DND-41 (cell line): ENCODE data around the gene MEAK7.

Experiments
- ATAC-seq: fragments of 200-7000 bp; cut with Tn5 transposase; 3 replicates; pipeline ENCODE4 v1.9.1; 2021; ENCODE audit warnings: low read depth; ENCODE audit not compliant: insufficient read depth
- DNase-seq: peaks from one replicate; pipeline ENCODE4 v3.0.0-alpha.2; 2020
- H2AFZ ChIP-seq: 2 replicates; pipeline ENCODE4 v1.6.0; 2012; ENCODE audit warnings: low read depth, low read length
- H3K27ac ChIP-seq: 2 replicates; pipeline ENCODE4 v1.5.1; 2012; ENCODE audit warnings: low read length, inconsistent platforms
- H3K27me3 ChIP-seq: fragments of 200-600 bp; sonication (generic); 2 replicates; pipeline ENCODE4 v1.6.0; 2012; ENCODE audit warnings: low read length, mild to moderate bottlenecking, inconsistent platforms; ENCODE audit not compliant: insufficient read depth, poor library complexity
- H3K36me3 ChIP-seq: 2 replicates; pipeline ENCODE4 v1.5.1; 2012; ENCODE audit warnings: low read length, inconsistent platforms; ENCODE audit not compliant: insufficient read depth
- H3K4me1 ChIP-seq: 2 replicates; pipeline ENCODE4 v1.5.1; 2012; ENCODE audit warnings: mild to moderate bottlenecking, low read length; ENCODE audit not compliant: insufficient read depth
- H3K4me2 ChIP-seq: 2 replicates; pipeline ENCODE4 v1.6.0; 2012; ENCODE audit warnings: mild to moderate bottlenecking, moderate library complexity, low read length, inconsistent platforms; ENCODE audit not compliant: insufficient read depth
- H3K4me3 ChIP-seq, 2 experiments: fragments of 200-600 bp in 1 of 2; shearing (Covaris generic) in 1 of 2; 2 replicates each; pipeline ENCODE4 v1.5.1; 2012 to 2016; ENCODE audit warnings: inconsistent platforms in 2 of 2, low read length in 2 of 2, mild to moderate bottlenecking in 2 of 2, low read depth in 1 of 2, moderate library complexity in 1 of 2
- H3K79me2 ChIP-seq: 2 replicates; pipeline ENCODE4 v1.6.0; 2012; ENCODE audit warnings: low read length, inconsistent platforms; ENCODE audit not compliant: insufficient read depth
- H3K9ac ChIP-seq: 2 replicates; pipeline ENCODE4 v1.6.0; 2012; ENCODE audit warnings: low read depth, mild to moderate bottlenecking, inconsistent platforms, low read length, moderate library complexity
- H3K9me3 ChIP-seq: 2 replicates; pipeline ENCODE4 v1.5.1; 2012; ENCODE audit warnings: low read length, moderate library complexity, mild to moderate bottlenecking, inconsistent platforms; ENCODE audit not compliant: insufficient read depth, severe bottlenecking
- H4K20me1 ChIP-seq: 2 replicates; pipeline ENCODE4 v1.6.0; 2012; ENCODE audit warnings: low read length; ENCODE audit not compliant: insufficient read depth
- CTCF ChIP-seq: IDR thresholded peaks from 2 replicates; pipeline ENCODE4 v1.5.1; 2012; ENCODE audit warnings: borderline replicate concordance, low read length, moderate library complexity, mild to moderate bottlenecking; ENCODE audit not compliant: poor library complexity, severe bottlenecking; ENCODE audit errors: extremely low read depth
- EZH2 ChIP-seq: IDR thresholded peaks from 3 replicates; pipeline ENCODE4 v1.6.1; 2012; ENCODE audit warnings: borderline replicate concordance, low read depth, mild to moderate bottlenecking, moderate library complexity, low read length, inconsistent platforms; ENCODE audit not compliant: severe bottlenecking

Gene MEAK7

GRCh38 chr16:84513666-84514065 lies 9.2 kb upstream of the MEAK7 start:
- Histone ChIP-seq H3K9me3 (no peaks in the 10 kb centered on the region), H4K20me1 (0 out of 2 replicates have a peak, but pooled peaks cover 3% of the 10 kb centered on the region), H3K4me3 (no peak overlapping the region), H3K27ac (no peak overlapping the region), H3K36me3 (no peaks in the 10 kb centered on the region), H3K4me1 (no peaks in the 10 kb centered on the region), H3K27me3 (no peaks in the 10 kb centered on the region), H3K4me2 (no peak overlapping the region), H3K79me2 (no peaks in the 10 kb centered on the region), H3K9ac (no peak overlapping the region), H2AFZ (no peak overlapping the region)
- DNase-seq (no peak), ATAC-seq (no peak)
- TF ChIP-seq CTCF (no peak), EZH2 (no peak)

DNA sequence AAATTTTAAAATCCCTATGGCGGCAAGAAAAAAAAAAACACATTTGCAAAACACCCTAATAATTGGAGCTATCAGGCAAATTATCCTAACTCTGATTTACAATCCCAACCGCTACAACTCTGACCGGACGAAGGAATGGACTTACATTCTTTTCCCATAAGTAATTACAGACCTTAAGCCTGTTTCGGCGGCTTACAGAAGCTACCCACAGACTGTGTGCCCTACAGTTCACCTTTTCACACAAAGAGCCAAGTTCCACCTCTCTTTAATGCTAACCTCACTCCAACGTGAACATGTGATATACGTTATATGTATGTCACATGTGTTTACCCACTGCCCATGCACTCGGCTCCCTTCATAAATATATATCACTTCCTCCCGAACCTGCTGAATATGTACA lies 8.7 kb upstream of the MEAK7 start:
- Histone ChIP-seq H3K9me3 (no peaks in the 10 kb centered on the region), H4K20me1 (0 out of 2 replicates have a peak, but pooled peaks cover 3% of the 10 kb centered on the region), H2AFZ (no peak overlapping the region), H3K4me1 (no peaks in the 10 kb centered on the region), H3K27me3 (no peaks in the 10 kb centered on the region), H3K9ac (no peak overlapping the region), H3K79me2 (no peaks in the 10 kb centered on the region), H3K4me3 (no peak overlapping the region), H3K4me2 (no peak overlapping the region), H3K36me3 (no peaks in the 10 kb centered on the region), H3K27ac (no peak overlapping the region)
- DNase-seq (no peak), ATAC-seq (no peak)
- TF ChIP-seq CTCF (no peak), EZH2 (no peak)

DNA sequence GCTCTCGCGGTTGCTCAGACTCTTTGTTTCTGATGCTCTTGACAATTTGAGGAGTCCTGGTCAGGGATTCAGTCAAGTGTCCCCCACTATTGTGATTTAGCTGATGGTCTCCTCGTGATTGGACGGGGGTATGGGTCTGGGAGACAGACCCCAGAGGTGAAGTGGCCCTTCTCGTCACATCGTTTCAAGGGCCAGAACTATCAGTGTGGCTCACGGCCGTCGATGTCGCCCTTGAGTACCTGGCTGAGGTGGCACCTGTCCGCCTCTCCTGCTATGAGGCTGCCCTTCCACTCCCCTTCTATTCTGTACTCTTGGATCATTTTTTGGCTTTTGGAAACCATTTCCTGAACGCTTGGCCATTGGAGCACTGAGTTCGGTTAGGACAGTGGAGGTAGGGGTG lies 7.4 kb upstream of the MEAK7 start:
- H3K4me1 ChIP-seq: no peaks in the 10 kb centered on the region
- H3K9me3 ChIP-seq: no peaks in the 10 kb centered on the region
- no peak overlapping the region for H3K4me3 ChIP-seq
- 0 out of 2 replicates have a peak, but pooled peaks cover 3% of the 10 kb centered on the region for H4K20me1 ChIP-seq
- ATAC-seq: no peak
- no peak overlapping the region for H3K9ac ChIP-seq
- TF ChIP-seq EZH2 (no peak), CTCF (no peak)
- H3K4me2 ChIP-seq: no peak overlapping the region
- no peaks in the 10 kb centered on the region for H3K27me3 ChIP-seq
- no peak overlapping the region for H3K27ac ChIP-seq
- no peaks in the 10 kb centered on the region for H3K79me2 ChIP-seq
- H2AFZ ChIP-seq: no peak overlapping the region
- no peaks in the 10 kb centered on the region for H3K36me3 ChIP-seq
- no peak for DNase-seq
